ENCODE measurements around the gene CGN. TPM values are rescaled to one million over a fixed set of nuclear protein-coding genes. Genes with fewer than 3 reads are reported as not detected.

The CGN gene
- total and polyA plus RNA-seq, 2 of the 13 experiments (the other 11 are each of a cell fraction or from before 2014, with no cell fraction given) = 0.75 to 0.81 TPM

GRCh38 chr1:151513626-151514121 lies 2.5 kb downstream of the CGN start (continued):
- TF ChIP-seq ZSCAN5A (CRISPR knock-in tag; IDR thresholded peaks at IDR 0.05; ENCODE audit: borderline replicate concordance) = 0 out of 2 replicates have a peak, but pooled peaks have one; percentile 54
- TF ChIP-seq NR2F2 (IDR thresholded peaks at IDR 0.05; ENCODE audit: borderline replicate concordance, low read depth) = no peak
- peak; percentile 57 for TF ChIP-seq ZNF280D (CRISPR knock-in tag; IDR thresholded peaks at IDR 0.05)
- TF ChIP-seq ZNF567 (CRISPR knock-in tag; IDR thresholded peaks at IDR 0.05; ENCODE audit: borderline replicate concordance) = no peak
- TF ChIP-seq WIZ (CRISPR knock-in tag; IDR thresholded peaks at IDR 0.05) = peak; percentile 45; the same call in 1 of the 2 replicates
- peak; percentile 58 for TF ChIP-seq KDM6A (CRISPR knock-in tag; IDR thresholded peaks at IDR 0.05; ENCODE audit: low read depth)
- TF ChIP-seq BCL6 (CRISPR knock-in tag; IDR thresholded peaks at IDR 0.05) = peak; percentile 77
- peak; percentile 96 for TF ChIP-seq HNF1B (CRISPR knock-in tag; IDR thresholded peaks at IDR 0.05)
- TF ChIP-seq ZNF746 (CRISPR knock-in tag; IDR thresholded peaks at IDR 0.05) = peak; percentile 68; the same call in 1 of the 2 replicates
- TF ChIP-seq ZSCAN31 (CRISPR knock-in tag; IDR thresholded peaks at IDR 0.05; ENCODE audit: low read depth) = peak; percentile 84
- TF ChIP-seq YEATS4 (CRISPR knock-in tag; IDR thresholded peaks at IDR 0.05; ENCODE audit: borderline replicate concordance) = peak; percentile 48; the same call in 1 of the 2 replicates
- no peak for TF ChIP-seq ZKSCAN5 (CRISPR knock-in tag; IDR thresholded peaks at IDR 0.05)
- peak; percentile 70; the same call in 1 of the 2 replicates for TF ChIP-seq ZFP91 (CRISPR knock-in tag; IDR thresholded peaks at IDR 0.05; ENCODE audit: borderline replicate concordance)
- TF ChIP-seq ZNF430 (CRISPR knock-in tag; IDR thresholded peaks at IDR 0.05) = 0 out of 2 replicates have a peak, but pooled peaks have one; percentile 43
- no peak for TF ChIP-seq MLXIP (CRISPR knock-in tag; IDR thresholded peaks at IDR 0.05; ENCODE audit: borderline replicate concordance)
- TF ChIP-seq ZNF205 (CRISPR knock-in tag; IDR thresholded peaks at IDR 0.05) = no peak
- no peak for TF ChIP-seq SYNCRIP (IDR thresholded peaks at IDR 0.05; ENCODE audit: insufficient read depth, low read depth, low read length)
- TF ChIP-seq ZBTB20 (CRISPR knock-in tag; IDR thresholded peaks at IDR 0.05; ENCODE audit: borderline replicate concordance, low read depth) = 0 out of 2 replicates have a peak, but pooled peaks have one; percentile 23
